ENCODE data around the gene MANF.

DNA sequence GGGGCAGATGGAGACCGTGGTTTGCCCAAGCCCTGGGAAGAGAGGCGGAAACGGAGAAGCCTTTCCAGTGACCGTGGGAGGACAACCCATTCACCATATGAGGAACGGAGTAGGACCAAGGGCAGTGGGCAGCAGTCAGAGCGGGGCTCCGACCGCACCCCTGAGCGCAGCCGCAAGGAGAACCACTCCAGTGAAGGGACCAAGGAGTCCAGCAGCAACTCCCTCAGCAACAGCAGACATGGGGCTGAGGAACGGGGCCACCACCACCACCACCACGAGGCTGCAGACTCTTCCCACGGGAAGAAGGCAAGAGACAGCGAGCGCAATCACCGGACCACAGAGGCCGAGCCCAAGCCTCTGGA, 8.0 kb downstream of the MANF start:
- TF ChIP-seq, protein P1, sequence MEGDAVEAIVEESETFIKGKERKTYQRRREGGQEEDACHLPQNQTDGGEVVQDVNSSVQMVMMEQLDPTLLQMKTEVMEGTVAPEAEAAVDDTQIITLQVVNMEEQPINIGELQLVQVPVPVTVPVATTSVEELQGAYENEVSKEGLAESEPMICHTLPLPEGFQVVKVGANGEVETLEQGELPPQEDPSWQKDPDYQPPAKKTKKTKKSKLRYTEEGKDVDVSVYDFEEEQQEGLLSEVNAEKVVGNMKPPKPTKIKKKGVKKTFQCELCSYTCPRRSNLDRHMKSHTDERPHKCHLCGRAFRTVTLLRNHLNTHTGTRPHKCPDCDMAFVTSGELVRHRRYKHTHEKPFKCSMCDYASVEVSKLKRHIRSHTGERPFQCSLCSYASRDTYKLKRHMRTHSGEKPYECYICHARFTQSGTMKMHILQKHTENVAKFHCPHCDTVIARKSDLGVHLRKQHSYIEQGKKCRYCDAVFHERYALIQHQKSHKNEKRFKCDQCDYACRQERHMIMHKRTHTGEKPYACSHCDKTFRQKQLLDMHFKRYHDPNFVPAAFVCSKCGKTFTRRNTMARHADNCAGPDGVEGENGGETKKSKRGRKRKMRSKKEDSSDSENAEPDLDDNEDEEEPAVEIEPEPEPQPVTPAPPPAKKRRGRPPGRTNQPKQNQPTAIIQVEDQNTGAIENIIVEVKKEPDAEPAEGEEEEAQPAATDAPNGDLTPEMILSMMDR (IDR thresholded peaks at IDR 0.05; ENCODE audit: insufficient read depth, low read length, poor library complexity, severe bottlenecking): no peak
- TF ChIP-seq EZH2phosphoT487 (conservative IDR thresholded peaks at IDR 0.05; ENCODE audit: low read length): no peak

Measured in SU-DHL-6 (cell line).